ENCODE results near the gene PDIA4.

- TF ChIP-seq POLR2AphosphoS5 (IDR thresholded peaks at IDR 0.05; ENCODE audit: low read depth, low read length) (no peak), REST (IDR thresholded peaks at IDR 0.05; ENCODE audit: insufficient read depth in 1 of 2, low read depth in 2 of 2, low read length in 2 of 2) (no peak), TAF1 (IDR thresholded peaks at IDR 0.05; ENCODE audit: borderline replicate concordance, insufficient read depth, low read length) (no peak)
Observed at GRCh38 chr7:149003018-149003417, 25.3 kb downstream of the PDIA4 start.
